ENCODE data around the gene ORMDL1. TPM values are rescaled to one million over a fixed set of nuclear protein-coding genes. Genes with fewer than 3 reads are reported as not detected.

Gene ORMDL1
- total and polyA plus RNA-seq, 4 donors = 46.0 to 121 (median 57.9) TPM

GRCh38 chr2:189818249-189819038, 34.3 kb upstream of the ORMDL1 start:
- no peak overlapping the region for H3K4me3 ChIP-seq (ENCODE audit: low read length in 2 of 2)
- no peaks in the 10 kb centered on the region for H3K9me3 ChIP-seq (ENCODE audit: control insufficient read depth, low read length)
- DNase-seq (no peak), ATAC-seq (ENCODE audit: low FRiP score) (no peak)
- no peaks in the 10 kb centered on the region for H3K27me3 ChIP-seq (ENCODE audit: control insufficient read depth in 1 of 2, insufficient read depth in 2 of 2, low read length in 1 of 2)
- intact Hi-C loops (cut with DNase I) = no loop called here
- no peak overlapping the region for H3K27ac ChIP-seq (ENCODE audit: low read depth in 1 of 2, low read length in 2 of 2)
- no peaks in the 10 kb centered on the region for H3K4me1 ChIP-seq (ENCODE audit: control insufficient read depth in 1 of 2, insufficient read depth in 2 of 2, low read length in 2 of 2)
- 93 to 94% methylated on average over 3 of the region's 3 CpGs for WGBS, 2 donors
- H3K36me3 ChIP-seq (ENCODE audit: control insufficient read depth in 1 of 2, insufficient read depth in 2 of 2, low read length in 1 of 2) = no peaks in the 10 kb centered on the region

- no peaks in the 10 kb centered on the region for H3K27me3 ChIP-seq (ENCODE audit: control insufficient read depth in 1 of 2, insufficient read depth in 2 of 2, low read length in 1 of 2)
- WGBS, 2 donors = 81 to 85% methylated on average over 3 of the region's 3 CpGs
- H3K9me3 ChIP-seq (ENCODE audit: control insufficient read depth, low read length) = no peaks in the 10 kb centered on the region
- ATAC-seq (ENCODE audit: low FRiP score) = no peak
- no peaks in the 10 kb centered on the region for H3K4me1 ChIP-seq (ENCODE audit: control insufficient read depth in 1 of 2, insufficient read depth in 2 of 2, low read length in 2 of 2)
- no peak overlapping the region for H3K4me3 ChIP-seq (ENCODE audit: low read length in 2 of 2)
- DNase-seq = no peak
- intact Hi-C loops (cut with DNase I) = loop anchor here in 1 of 2 donors (10.0 kb wide), 1 partner anchor 281 kb away; no protein-coding TSS in a partner anchor
- peaks cover 0 to 2% of the 10 kb centered on the region in 2 donors for H3K36me3 ChIP-seq (ENCODE audit: control insufficient read depth in 1 of 2, insufficient read depth in 2 of 2, low read length in 1 of 2)
- H3K27ac ChIP-seq (ENCODE audit: low read depth in 1 of 2, low read length in 2 of 2) = no peak overlapping the region
Measured at GRCh38 chr2:189803431-189803830, 19.3 kb upstream of the ORMDL1 start.

DNA sequence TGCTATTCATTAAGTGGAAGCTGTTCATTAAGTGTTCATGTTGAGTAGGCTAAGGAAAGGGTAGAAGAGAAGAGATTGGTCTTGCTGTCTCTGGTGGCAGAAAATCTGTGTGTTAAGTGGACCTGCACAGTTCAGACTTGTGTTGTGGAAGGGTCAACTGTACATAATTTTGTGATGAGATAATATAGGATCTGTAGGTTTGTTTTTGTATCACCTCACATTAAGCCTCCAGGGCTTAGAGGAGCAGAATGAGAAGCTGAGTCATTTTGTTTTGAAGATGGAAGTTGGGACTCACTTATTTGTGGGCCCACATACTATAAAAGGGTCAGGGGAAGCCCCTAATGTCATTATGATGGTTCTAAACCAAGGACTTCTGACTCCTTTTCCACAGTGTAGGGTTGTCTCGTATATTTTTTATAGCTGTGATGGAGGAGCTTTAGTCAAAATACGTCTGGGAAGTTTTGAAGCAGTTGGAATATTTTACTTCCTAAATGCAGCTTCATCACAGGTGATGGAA, 18.3 kb upstream of the ORMDL1 start:
- Histone ChIP-seq H3K27me3 (ENCODE audit: control insufficient read depth in 1 of 2, insufficient read depth in 2 of 2, low read length in 1 of 2) (no peaks in the 10 kb centered on the region), H3K4me3 (ENCODE audit: low read length in 2 of 2) (no peak overlapping the region), H3K4me1 (ENCODE audit: control insufficient read depth in 1 of 2, insufficient read depth in 2 of 2, low read length in 2 of 2) (no peaks in the 10 kb centered on the region), H3K36me3 (ENCODE audit: control insufficient read depth in 1 of 2, insufficient read depth in 2 of 2, low read length in 1 of 2) (peaks cover 0 to 2% of the 10 kb centered on the region in 2 donors), H3K27ac (ENCODE audit: low read depth in 1 of 2, low read length in 2 of 2) (no peak overlapping the region), H3K9me3 (ENCODE audit: control insufficient read depth, low read length) (no peaks in the 10 kb centered on the region)
- intact Hi-C loops (cut with DNase I) = loop anchor here in 1 of 2 donors (10.0 kb wide), 1 partner anchor 282 kb away; no protein-coding TSS in a partner anchor
- no peak for ATAC-seq (ENCODE audit: low FRiP score)
- WGBS, 2 donors = 89 to 90% methylated on average over 2 of the region's 2 CpGs
- no peak for DNase-seq

DNA sequence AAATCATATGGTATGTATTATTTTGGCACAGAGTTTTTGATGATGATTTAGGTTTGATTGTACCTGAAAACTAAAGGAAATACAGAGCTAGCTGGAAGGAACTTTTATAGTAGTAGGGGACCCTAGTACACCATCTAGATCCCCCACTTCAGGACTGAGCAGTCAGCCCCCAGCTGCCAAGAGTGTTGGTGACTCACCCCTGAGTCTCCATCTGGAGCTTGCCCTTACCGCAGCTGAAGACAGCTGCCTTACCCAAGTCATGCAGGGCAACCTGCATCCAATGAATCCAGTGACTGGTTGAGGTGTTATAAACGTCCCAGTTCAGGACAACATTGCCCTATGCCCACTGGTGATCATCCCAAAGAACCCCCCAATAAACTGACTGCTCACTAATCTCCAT, 15.4 kb upstream of the ORMDL1 start:
- Histone ChIP-seq H3K9me3 (ENCODE audit: control insufficient read depth, low read length) (no peaks in the 10 kb centered on the region), H3K36me3 (ENCODE audit: control insufficient read depth in 1 of 2, insufficient read depth in 2 of 2, low read length in 1 of 2) (peaks cover 0 to 2% of the 10 kb centered on the region in 2 donors), H3K4me3 (ENCODE audit: low read length in 2 of 2) (no peak overlapping the region), H3K4me1 (ENCODE audit: control insufficient read depth in 1 of 2, insufficient read depth in 2 of 2, low read length in 2 of 2) (no peaks in the 10 kb centered on the region), H3K27me3 (ENCODE audit: control insufficient read depth in 1 of 2, insufficient read depth in 2 of 2, low read length in 1 of 2) (no peaks in the 10 kb centered on the region), H3K27ac (ENCODE audit: low read depth in 1 of 2, low read length in 2 of 2) (no peak overlapping the region)
- 53 to 64% methylated on average over 2 of the region's 2 CpGs for WGBS, 2 donors
- no peak for ATAC-seq (ENCODE audit: low FRiP score)
- intact Hi-C loops (cut with DNase I) = no loop called here
- no peak for DNase-seq

DNA sequence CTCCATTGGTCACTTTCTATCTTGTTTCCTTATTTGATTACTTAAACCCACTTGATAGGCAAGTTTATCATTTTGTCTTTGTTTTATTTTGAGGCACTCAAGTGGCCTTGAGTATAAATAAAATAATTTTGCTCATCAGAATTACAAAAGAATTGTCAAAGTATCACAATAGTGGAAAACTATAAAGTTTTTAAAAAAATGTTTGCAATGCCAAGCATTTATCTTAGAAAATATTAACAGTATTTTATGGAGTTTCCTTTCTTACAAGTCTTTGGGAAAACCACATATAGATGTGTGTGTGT, 14.8 kb upstream of the ORMDL1 start:
- no peaks in the 10 kb centered on the region for H3K9me3 ChIP-seq (ENCODE audit: control insufficient read depth, low read length)
- ATAC-seq (ENCODE audit: low FRiP score) (no peak), DNase-seq (no peak)
- H3K27ac ChIP-seq (ENCODE audit: low read depth in 1 of 2, low read length in 2 of 2) = no peak overlapping the region
- no peaks in the 10 kb centered on the region for H3K4me1 ChIP-seq (ENCODE audit: control insufficient read depth in 1 of 2, insufficient read depth in 2 of 2, low read length in 2 of 2)
- H3K4me3 ChIP-seq (ENCODE audit: low read length in 2 of 2) = no peak overlapping the region
- peaks cover 0 to 2% of the 10 kb centered on the region in 2 donors for H3K36me3 ChIP-seq (ENCODE audit: control insufficient read depth in 1 of 2, insufficient read depth in 2 of 2, low read length in 1 of 2)
- no peaks in the 10 kb centered on the region for H3K27me3 ChIP-seq (ENCODE audit: control insufficient read depth in 1 of 2, insufficient read depth in 2 of 2, low read length in 1 of 2)
- intact Hi-C loops (cut with DNase I) = no loop called here

- no peaks in the 10 kb centered on the region for H3K27me3 ChIP-seq (ENCODE audit: control insufficient read depth in 1 of 2, insufficient read depth in 2 of 2, low read length in 1 of 2)
- ATAC-seq (ENCODE audit: low FRiP score) (no peak), DNase-seq (no peak)
- 61 to 62% methylated on average over 4 of the region's 4 CpGs for WGBS, 2 donors
- no peaks in the 10 kb centered on the region for H3K9me3 ChIP-seq (ENCODE audit: control insufficient read depth, low read length)
- H3K27ac ChIP-seq (ENCODE audit: low read depth in 1 of 2, low read length in 2 of 2) = no peak overlapping the region
- no peaks in the 10 kb centered on the region for H3K4me1 ChIP-seq (ENCODE audit: control insufficient read depth in 1 of 2, insufficient read depth in 2 of 2, low read length in 2 of 2)
- H3K4me3 ChIP-seq (ENCODE audit: low read length in 2 of 2) = no peak overlapping the region
- H3K36me3 ChIP-seq (ENCODE audit: control insufficient read depth in 1 of 2, insufficient read depth in 2 of 2, low read length in 1 of 2) = peaks cover 0 to 2% of the 10 kb centered on the region in 2 donors
- intact Hi-C loops (cut with DNase I) = no loop called here
Measured at GRCh38 chr2:189798312-189799029, 14.3 kb upstream of the ORMDL1 start.

GRCh38 chr2:189797902-189798301, 13.8 kb upstream of the ORMDL1 start:
- Histone ChIP-seq H3K27me3 (ENCODE audit: control insufficient read depth in 1 of 2, insufficient read depth in 2 of 2, low read length in 1 of 2) (no peaks in the 10 kb centered on the region), H3K36me3 (ENCODE audit: control insufficient read depth in 1 of 2, insufficient read depth in 2 of 2, low read length in 1 of 2) (peaks cover 0 to 2% of the 10 kb centered on the region in 2 donors), H3K9me3 (ENCODE audit: control insufficient read depth, low read length) (no peaks in the 10 kb centered on the region), H3K4me3 (ENCODE audit: low read length in 2 of 2) (no peak overlapping the region), H3K27ac (ENCODE audit: low read depth in 1 of 2, low read length in 2 of 2) (no peak overlapping the region), H3K4me1 (ENCODE audit: control insufficient read depth in 1 of 2, insufficient read depth in 2 of 2, low read length in 2 of 2) (no peaks in the 10 kb centered on the region)
- DNase-seq (no peak), ATAC-seq (ENCODE audit: low FRiP score) (no peak)
- intact Hi-C loops (cut with DNase I) = no loop called here
- 85 to 90% methylated on average over 6 of the region's 6 CpGs for WGBS, 2 donors

DNA sequence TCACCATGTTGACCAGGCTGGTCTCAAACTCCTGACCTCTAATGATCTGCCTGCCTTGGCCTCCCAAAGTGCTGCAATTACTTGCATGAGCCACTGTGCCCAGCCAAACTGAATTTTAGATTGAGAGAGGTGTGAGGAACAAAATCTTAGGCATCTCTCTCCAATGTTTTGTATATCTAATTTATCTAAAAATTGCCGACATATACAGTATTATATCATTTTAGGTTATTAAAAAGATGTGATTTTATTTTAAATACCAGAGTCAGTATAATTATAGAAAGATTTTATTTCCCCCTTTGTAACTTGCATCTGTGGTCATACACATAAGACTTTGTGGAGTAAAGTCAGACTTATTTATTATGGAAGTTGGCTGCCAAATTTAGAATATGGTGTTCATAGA, 10.2 kb upstream of the ORMDL1 start:
- H3K27me3 ChIP-seq (ENCODE audit: control insufficient read depth in 1 of 2, insufficient read depth in 2 of 2, low read length in 1 of 2) = no peaks in the 10 kb centered on the region
- no peak overlapping the region for H3K4me3 ChIP-seq (ENCODE audit: low read length in 2 of 2)
- H3K27ac ChIP-seq (ENCODE audit: low read depth in 1 of 2, low read length in 2 of 2) = no peak overlapping the region
- 88 to 98% methylated on average over 1 of the region's 1 CpG for WGBS, 2 donors
- no peak for DNase-seq
- no peaks in the 10 kb centered on the region for H3K4me1 ChIP-seq (ENCODE audit: control insufficient read depth in 1 of 2, insufficient read depth in 2 of 2, low read length in 2 of 2)
- ATAC-seq (ENCODE audit: low FRiP score) = no peak
- intact Hi-C loops (cut with DNase I) = no loop called here
- H3K9me3 ChIP-seq (ENCODE audit: control insufficient read depth, low read length) = no peaks in the 10 kb centered on the region
- no peaks in the 10 kb centered on the region for H3K36me3 ChIP-seq (ENCODE audit: control insufficient read depth in 1 of 2, insufficient read depth in 2 of 2, low read length in 1 of 2)
